ENCODE measurements around the gene ANKRD36B.
"Not testable (repeated sequence)": the region's sequence is repeated elsewhere in the genome, so short reads cannot be mapped to it uniquely, and the experiment has no call there.

ANKRD36B gene

DNA sequence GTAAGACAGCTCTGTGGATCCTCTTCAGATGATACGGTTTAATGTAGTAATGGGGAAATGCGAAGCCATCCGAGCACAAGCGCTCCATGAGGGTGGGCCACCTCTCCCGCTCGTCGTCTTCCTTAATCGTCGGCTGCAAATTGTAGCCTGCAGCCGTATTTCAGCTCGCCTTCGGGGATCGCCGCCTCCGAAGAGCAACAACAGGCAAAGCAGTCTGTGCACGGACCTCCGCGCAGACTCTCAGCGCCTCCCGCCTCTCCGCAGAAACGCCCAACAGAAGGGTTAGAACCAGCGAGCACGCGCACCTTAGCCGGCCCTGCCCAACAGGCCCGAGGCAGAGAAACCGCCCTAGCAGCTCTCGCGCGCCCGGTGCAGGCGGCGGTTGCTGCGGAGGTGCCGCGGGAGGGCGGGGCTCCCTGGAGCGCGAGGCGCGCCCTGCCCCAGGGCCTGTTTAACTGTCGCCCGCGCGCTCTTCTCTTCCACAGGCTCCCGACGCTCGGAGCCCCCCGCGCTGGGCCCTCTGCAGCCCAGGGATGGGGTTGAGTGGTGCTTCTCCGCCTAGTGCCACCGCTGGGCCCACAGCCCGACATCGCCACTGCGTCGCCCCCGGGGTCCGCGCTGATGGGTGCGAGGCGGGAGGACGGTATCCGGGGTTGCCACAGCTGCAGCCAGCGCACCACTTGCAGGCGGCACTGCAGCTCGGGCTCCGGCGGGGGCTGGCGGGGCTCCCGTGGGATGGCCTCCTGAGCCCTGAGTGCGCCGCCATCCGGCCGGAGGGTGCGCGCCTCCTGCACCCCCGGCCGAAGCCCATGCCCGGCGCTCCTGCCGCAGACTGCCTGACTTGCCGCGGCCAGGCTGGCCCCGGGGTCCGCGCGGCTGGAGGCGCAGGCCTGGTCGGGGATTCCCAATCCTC, at the start of gene ANKRD36B:
ANKRD36B (minus strand) TSS at position 280 of the 913 bp plus-strand sequence; CDS start at position 88, 192 bp downstream.
- DNase-seq (ENCODE audit: low read depth, low spot score): peak; percentile 94

DNA sequence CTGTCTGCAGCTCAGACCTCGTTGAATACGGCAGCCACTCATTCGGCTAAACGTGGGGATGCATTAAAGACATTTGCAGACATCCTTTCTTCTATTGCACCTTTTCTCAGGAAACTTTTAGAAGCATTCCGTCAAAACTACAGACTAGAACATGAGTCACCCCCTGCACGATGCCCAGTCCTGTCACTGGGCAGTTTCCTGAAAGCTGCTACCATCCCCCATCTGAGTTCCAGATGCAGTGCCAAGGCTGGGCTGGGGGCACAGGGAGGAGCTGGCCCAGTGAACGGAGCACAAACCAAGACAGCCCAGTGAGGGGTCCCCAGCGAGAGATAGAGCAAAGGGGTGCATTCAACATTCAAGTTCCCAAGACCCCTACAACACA, 36.4 kb upstream of the ANKRD36B start:
- not testable (repeated sequence) for DNase-seq (ENCODE audit: low read depth, low spot score)

DNA sequence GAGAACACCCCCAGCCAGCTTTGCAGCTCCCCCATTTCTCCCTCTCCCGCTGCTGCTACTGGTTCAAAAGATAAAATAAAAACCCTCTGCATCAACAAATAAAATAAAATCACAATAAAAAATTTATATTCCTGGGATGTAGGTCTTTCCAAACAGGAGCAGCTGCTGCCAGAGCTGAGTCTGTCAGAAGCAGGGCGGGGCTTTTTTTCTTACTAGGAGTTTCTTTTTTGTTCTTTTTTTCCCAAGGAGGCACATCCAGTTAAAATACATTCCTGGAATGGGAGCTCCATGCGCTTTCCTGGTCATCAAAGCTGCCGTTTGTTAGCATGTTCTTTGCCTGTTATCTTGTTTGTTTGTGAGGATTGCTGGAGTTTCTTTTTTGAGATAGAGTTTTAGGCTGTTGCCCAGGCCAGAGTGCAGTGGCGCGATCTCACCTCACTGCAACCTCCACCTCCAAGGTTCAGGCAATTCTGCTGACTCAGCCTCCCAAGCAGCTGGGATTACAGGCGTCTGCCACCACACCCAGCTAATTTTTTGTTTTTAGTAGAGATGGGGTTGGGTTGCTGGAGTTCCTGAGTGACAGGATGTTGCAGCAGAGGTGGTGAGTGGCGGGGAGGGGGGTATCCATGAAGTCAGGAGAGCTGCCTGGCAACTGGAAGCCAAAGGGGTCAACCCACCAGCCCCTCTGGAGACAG, 35.8 kb upstream of the ANKRD36B start:
- not testable (repeated sequence) for DNase-seq (ENCODE audit: low read depth, low spot score)

GRCh38 chr2:97622976-97623375, 33.3 kb upstream of the ANKRD36B start:
- not testable (repeated sequence) for DNase-seq (ENCODE audit: low read depth, low spot score)

- DNase-seq (ENCODE audit: low read depth, low spot score): not testable (repeated sequence)
These were observed 30.8 kb upstream of the ANKRD36B start for GRCh38 chr2:97620492-97620891.

GRCh38 chr2:97618939-97619827, 29.5 kb upstream of the ANKRD36B start:
- DNase-seq (ENCODE audit: low read depth, low spot score): not testable (repeated sequence)

DNA sequence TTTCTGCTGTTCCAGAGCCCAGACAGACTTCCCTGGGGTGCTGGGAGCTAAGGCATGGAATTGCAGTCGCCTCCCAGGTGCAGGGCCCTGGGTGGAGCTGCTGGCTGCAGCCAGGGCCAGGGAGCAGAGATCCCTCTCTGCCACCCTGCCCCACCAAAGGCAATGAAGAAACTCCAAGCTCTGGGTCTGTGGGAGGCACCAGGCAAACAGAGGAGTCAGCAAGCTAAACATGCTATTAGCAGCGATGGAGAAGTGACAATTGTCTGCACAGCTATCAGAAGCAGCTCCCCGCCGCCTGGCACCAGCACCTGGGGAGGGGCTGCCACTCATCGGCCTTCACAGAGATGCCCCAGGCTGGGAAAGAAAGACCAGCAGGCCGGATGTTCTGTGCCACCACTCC, 28.2 kb upstream of the ANKRD36B start:
- no peak for DNase-seq (ENCODE audit: low read depth, low spot score)

GRCh38 chr2:97615746-97616145, 26.1 kb upstream of the ANKRD36B start:
- DNase-seq (ENCODE audit: low read depth, low spot score): not testable (repeated sequence)

- DNase-seq (ENCODE audit: low read depth, low spot score): not testable (repeated sequence)
These were observed 22.2 kb upstream of the ANKRD36B start for GRCh38 chr2:97611895-97612294.

GRCh38 chr2:97608745-97609144, 19.1 kb upstream of the ANKRD36B start:
- DNase-seq (ENCODE audit: low read depth, low spot score): not testable (repeated sequence)

GRCh38 chr2:97605524-97606339, 16.1 kb upstream of the ANKRD36B start:
- not testable (repeated sequence) for DNase-seq (ENCODE audit: low read depth, low spot score)

GRCh38 chr2:97605109-97605508, 15.4 kb upstream of the ANKRD36B start:
- DNase-seq (ENCODE audit: low read depth, low spot score): not testable (repeated sequence)

- DNase-seq (ENCODE audit: low read depth, low spot score): not testable (repeated sequence)
These were observed 11.9 kb upstream of the ANKRD36B start for GRCh38 chr2:97601537-97601936.

- not testable (repeated sequence) for DNase-seq (ENCODE audit: low read depth, low spot score)
These were observed 6.5 kb upstream of the ANKRD36B start for GRCh38 chr2:97596180-97596579.

GRCh38 chr2:97593520-97593919, 3.8 kb upstream of the ANKRD36B start:
- not testable (repeated sequence) for DNase-seq (ENCODE audit: low read depth, low spot score)

- peak; percentile 87 for DNase-seq (ENCODE audit: low read depth, low spot score)
These were observed 1.1 kb upstream of the ANKRD36B start for GRCh38 chr2:97590515-97591394.

DNA sequence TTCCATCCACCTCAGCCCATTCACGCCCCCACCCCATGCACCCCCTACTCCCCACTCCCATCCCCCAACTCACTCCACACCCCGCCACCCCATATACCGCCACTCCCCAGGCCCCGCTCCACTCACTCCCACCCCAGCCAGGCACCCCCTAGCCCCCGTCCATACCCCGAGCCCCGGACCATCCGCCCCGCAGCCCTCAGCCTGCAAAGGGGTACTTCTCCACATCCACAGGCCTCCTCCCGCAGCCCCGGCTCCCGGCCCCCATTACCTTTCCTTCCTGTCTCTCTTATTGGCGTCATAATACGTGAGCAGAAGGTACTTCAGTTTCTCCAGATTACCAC, 450 bp downstream of the ANKRD36B start:
- DNase-seq (ENCODE audit: low read depth, low spot score): not testable (repeated sequence)

GRCh38 chr2:97565674-97566073, 24.0 kb downstream of the ANKRD36B start:
- DNase-seq (ENCODE audit: low read depth, low spot score): not testable (repeated sequence)

DNA sequence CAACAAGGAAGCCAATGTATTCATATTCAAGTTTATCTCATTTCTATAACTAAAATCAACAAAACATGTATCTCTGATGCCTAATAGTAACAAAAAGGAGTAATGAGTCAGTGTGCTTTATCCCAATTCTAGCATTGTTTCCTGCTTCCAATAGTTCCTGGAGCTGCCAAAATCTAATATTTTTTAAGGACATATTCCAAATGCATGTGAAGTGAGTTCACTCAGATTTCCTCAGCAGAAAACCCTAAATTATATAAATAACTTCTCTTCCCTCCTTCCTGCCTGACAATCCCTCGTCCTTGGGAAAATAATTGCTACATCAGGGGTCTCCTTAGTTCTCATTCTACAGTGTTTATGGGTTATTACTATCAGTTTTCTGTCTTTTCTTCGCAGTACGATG, 37.3 kb downstream of the ANKRD36B start:
- not testable (repeated sequence) for DNase-seq (ENCODE audit: low read depth, low spot score)

- not testable (repeated sequence) for DNase-seq (ENCODE audit: low read depth, low spot score)
These were observed 39.2 kb downstream of the ANKRD36B start for GRCh38 chr2:97550498-97550897.

Measured in ELF-1 (cell line).